Fibroblast of skin of scalp (primary cell): Measurements from ENCODE around the gene OPTC. TPM values are rescaled to one million over a fixed set of nuclear protein-coding genes. Genes with fewer than 3 reads are reported as not detected.
A peak's percentile ranks its signal among the peaks of the same experiment; 100 is the strongest.
"Not testable (repeated sequence)": the region's sequence is repeated elsewhere in the genome, so short reads cannot be mapped to it uniquely, and the experiment has no call there.

Experiments
- DNase-seq: peaks from one replicate; pipeline ENCODE4 v3.0.0-alpha.2; 2013
- polyA plus RNA-seq, 2 experiments: library from polyadenylated mRNA; unstranded; fragments of 120-200 nt; gene quantifications; one replicate each; pipeline ENCODE4 v1.2.1, GENCODE V29; 2013; ENCODE audit not compliant: insufficient read length in 2 of 2

OPTC gene, protein sequence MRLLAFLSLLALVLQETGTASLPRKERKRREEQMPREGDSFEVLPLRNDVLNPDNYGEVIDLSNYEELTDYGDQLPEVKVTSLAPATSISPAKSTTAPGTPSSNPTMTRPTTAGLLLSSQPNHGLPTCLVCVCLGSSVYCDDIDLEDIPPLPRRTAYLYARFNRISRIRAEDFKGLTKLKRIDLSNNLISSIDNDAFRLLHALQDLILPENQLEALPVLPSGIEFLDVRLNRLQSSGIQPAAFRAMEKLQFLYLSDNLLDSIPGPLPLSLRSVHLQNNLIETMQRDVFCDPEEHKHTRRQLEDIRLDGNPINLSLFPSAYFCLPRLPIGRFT
- polyA plus RNA-seq (2013, experiment 1 of 2; ENCODE audit: insufficient read length) = not detected
- not detected for polyA plus RNA-seq (2013, experiment 2 of 2; ENCODE audit: insufficient read length)

DNA sequence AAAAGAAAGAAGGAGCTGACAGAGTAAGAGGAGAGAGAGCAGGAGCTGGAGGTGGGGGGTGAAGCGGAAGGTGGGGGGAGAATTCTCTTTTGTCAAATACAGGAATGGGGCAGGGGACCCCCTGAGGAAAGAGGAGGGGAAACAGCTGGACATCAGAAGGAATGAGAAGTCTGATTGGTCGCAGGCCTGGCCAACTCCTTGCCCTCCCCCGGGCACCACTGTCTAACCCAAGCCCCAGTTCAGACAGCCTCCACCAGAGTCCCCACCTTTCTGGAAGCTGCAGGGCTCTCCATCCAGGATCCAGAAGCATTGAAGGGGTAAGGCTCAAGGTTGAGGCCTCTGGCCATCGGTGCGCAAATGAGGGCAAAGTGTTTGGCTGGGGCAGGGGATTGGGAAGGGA is at the start of gene OPTC:
Gene OPTC (plus strand): TSS at position 253 of the 400 bp plus-strand sequence. CDS start 1,853 bp downstream, outside the sequence.
- DNase-seq = no peak

DNA sequence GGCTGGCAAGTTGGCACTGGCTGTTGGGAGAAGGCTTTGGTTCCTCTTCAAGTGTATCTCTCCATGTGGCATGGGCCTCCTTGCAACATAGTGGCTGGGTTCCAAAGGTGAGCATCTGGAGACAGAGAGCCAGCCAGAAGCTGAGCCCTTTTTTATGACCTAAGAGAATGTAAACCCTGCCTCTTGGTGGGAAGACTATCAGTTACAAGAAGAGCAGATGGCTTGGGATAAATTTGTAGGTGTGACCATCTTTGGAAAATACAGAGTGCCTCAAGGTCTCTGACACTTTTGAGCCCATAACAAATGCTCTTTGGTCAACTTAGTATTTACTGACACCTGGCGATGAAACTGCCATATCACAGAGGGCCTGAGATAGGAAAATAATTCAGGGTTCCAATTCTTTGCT is 49.8 kb upstream of the OPTC start:
- no peak for DNase-seq

DNA sequence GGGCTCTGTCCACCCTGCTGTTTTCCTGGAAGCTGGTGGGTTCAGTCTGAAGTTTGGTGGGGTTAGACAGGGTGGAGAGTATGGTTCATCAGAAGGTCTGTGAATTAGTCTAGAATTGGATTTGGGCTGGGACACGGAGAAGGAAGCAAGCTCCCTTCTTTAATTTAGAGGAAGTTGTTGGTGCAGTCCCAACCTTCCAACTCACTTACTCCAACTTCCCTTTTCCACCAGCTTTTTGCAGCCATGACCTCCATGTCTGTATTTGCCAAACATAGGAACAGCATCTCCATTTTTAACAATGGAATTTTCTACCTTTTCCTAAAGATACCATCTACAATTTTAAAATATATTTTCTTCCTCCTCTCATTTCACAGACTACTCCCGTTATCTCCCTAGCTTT is 46.8 kb upstream of the OPTC start:
- DNase-seq = no peak

DNA sequence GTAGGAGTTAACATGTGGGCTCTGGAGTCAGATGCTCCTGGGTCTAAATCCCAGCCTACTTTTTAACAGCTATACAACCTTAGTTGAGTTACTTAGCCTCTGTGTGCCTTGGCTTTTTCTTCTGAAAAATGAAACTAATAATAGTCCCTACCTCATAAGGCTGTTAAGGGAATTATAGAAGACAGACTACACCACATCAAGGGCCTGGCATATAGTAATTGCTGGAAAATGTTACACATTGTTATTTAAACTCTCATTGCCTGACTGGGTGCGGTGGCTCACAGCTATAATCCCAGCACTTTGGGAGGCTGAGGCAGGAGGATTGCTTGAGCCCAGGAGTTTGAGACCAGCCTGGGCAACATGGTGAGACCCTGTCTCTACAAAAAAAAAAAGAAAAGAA is 46.4 kb upstream of the OPTC start:
- DNase-seq = not testable (repeated sequence)

DNA sequence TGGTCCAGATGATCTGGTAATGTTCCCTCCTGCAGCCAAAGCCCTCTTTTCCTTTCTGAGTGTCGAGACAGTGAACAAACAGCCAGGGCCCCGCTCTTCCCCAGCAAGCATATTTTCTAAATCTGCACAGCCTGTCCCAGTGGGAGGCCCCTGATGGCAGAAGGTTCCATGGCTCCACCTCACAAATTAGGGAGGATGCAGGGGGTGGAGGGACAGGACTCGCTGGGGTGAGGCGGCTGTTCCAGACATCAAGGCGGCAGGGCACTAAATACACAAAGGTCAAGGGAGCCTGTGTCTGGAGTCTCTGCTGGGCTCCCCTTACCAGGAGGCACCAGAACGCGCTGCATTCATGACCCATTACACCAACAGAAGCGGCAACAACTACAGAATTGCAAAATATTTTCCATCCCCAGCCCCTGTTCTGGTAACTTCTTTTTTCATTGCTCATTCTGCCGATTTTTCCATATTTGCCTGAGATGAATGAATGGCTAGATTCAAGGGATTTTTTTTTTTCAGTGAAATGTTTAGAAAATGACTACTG is 45.4 kb upstream of the OPTC start:
- peak; percentile 73 for DNase-seq

DNA sequence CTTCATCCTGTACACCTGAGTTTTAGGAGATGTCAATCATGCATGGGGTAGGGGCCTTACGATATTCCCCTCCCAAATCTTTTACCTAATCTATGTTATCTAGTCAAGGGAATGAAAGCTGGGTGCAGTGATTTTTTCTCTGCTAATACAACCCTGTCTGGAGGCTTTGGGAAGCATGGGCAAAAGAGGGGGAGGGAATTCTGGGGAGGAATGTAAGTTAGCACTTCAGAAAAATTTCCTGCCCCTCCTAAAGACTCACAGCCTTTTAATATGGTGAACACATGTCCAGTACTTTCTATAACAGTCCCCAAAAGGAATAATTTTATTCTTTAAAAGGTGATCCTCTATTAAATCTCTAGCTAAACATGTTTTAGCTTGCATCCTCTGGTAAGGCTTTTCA is 44.0 kb upstream of the OPTC start:
- DNase-seq = peak; percentile 55

DNA sequence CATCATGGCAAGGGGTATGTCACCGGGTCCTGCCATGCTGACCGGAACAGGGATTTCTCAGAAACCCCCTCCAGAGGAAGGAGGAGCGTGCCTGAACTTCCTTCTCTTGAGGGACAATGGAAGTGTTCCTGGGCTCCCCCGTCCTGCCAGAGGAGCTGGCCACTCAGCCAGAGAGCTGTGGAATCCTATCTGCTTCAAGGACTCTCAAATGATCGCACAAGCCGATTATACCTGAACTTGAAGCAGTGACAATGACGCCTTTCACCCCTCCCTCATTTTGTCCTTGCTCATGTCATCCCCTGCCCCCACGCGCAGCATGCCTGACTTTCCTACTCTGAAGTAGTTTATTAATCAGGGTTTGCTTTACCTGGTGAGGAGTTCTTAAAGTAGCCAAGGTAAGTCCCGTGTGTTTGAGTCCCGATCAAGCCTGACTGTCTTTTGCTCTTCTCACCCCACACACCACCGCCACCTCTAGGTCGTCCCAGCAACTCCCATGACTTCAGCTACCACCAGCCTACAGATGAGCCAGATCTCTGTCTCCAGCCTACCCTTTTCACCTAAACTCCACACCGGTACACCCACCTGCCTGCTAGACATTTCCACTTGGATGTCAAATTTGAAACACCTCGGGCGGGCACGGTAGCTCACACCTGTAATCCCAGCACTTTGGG is 43.3 kb upstream of the OPTC start:
- no peak for DNase-seq

DNA sequence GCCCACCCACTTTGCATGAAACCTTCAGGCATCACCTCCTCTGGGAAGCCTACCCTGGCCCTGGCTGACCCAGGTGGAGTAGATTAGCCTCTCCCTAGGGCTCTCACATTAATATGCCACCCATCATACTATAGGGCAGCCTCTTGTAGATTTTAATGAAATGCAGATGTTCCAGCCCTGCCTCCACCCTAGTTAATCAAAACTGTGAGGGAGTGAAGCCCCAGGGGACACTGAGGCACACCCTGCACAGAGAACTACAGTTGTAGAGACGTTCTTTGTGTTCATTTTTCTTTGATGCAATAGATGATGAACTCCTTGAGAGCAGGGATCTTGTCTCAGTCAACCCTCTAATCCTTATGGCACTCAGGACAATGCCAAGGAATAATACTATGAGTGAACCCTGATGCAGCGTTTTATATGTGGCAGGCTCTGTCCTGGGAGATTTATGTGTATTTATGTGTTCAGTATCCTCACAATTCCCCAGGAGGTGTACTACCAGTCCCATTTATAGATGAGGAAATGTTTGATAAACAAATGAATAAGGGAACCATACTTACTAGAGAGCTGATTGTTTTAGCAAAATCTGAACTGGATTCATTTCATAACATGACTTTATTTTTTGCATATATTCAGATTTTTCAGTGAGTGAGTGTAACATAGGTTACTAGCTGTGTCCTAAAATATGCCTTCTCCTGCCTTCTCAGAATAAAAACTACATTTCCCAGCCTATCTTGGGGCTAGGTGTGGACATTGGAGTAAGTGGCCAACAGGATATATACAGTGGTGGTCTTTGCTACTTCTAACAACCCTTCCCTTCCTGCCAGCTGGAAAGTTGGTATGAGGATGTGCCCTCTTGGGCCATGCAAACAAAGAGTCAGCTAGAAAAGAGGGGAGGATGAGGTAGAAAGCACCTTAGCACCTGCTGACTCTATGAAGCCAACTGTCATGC is 41.8 kb upstream of the OPTC start:
- DNase-seq = peak; percentile 71

DNA sequence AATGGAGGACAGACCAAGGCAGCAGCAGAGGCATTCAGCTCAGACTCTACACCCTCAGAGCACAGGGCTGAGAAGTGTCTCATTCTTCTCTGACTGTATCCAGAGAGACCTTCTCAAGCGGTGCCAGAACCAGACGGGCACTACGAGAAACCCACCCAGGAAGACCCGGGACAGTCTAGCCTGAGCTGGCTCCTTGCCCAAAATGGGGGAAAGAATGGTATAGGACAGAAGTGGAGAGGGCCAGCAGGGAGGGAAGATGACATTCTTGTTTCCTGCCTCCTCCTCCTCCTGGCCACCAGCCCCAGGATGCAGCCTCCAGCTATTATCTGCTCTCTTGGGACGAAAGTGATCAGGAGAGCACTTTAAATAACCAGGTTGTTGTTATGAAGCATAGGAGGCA is 40.9 kb upstream of the OPTC start:
- DNase-seq = no peak

DNA sequence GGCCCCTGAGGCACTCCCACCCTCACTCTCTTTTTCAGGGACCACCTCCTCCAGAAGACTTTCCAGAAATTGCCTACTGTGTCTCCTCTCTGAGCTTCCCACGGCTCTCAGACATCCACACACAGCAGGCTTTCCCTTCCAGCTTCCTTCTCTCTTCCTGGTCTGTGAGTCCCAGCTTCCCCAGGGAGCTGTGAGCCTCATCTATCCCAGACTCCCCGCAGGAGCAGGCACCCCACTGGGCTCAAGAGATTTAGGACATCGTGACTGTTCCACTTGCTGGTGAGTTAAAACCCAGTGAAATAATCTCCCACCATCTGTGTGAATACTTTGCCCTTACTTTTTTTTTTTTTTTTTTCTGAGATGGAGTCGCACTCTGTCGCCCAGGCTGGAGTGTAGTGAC is 40.3 kb upstream of the OPTC start:
- peak; percentile 55 for DNase-seq

DNA sequence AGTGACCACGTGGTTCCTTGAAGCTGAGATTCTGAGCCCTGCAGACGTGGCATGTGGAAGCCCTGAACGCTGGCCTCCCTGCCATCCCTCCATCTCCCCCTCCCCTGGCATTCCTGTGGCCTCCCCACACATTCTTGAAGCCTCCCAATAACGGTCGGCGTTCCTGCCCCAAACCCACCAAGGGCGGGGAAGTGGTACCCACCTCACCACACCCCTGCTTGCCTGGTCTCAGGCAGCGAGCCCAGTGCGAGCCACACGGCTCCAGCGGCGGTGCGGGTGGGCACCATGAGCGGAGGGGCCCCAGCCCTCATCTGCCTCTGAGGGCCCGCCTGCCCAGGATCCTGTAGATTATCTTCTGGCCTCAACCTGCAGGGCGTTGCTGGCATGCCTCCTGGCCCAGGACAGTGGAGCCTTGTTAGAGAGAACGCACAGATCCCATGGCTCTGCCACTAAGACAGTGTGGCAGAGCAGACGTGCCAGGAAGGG is 38.9 kb upstream of the OPTC start:
- DNase-seq = peak; percentile 91

DNA sequence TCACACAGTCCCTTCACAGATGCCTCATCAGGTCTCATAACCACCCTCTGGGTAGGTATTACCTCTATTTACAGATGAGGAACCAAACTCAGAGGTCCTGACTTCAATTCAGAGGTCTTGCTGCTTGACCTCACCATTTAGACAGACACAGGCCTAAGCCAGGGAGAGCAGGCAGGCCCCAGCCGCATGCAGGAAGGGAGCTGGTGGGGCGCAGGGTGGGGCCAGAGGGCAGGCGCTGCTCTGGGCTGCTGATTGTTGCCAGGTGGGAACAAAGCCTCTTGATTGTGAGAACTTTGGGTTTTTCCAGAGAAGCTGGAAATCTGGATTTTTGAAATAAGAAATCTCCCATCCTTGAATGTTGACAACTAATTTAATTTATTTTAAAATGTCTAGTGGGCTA is 38.2 kb upstream of the OPTC start:
- no peak for DNase-seq

DNA sequence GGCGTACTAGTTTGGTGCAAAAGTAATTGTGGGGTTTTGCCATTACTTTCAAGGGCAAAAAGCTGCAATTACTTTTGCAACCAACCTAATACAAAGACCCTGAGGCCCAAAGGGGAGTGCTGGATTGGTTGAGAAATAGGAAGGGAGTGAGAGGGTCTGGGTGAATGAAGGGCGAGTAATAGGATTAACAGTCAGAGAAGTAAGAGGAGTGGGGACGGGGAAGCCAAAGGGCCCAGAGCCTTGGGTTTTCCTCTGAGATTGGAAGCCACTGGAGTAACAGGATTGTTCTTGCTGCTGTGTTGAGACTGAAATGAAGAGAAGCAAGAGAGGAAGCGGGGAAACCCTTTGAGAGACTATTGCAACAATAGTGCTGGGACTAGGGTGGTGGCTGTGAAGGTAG is 37.4 kb upstream of the OPTC start:
- no peak for DNase-seq

DNA sequence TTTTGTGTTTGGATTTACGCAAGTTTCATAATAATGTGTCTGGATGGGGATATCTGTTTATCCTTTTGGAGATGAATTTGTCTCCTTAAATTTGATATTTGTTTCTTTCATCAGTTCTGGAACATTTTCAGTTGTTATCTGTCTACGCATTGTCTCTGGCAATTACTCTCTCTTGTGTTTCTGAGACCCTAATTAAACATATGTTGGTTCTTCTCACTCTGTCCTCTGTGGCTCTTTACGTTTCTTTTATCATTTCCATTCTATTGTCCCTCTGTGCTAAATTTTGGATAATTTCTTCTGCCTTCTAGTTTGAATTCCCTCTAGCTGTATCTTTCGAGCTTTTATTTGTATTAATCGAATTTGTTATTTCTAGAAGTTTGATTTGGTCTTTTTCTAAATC is 35.9 kb upstream of the OPTC start:
- DNase-seq = no peak

DNA sequence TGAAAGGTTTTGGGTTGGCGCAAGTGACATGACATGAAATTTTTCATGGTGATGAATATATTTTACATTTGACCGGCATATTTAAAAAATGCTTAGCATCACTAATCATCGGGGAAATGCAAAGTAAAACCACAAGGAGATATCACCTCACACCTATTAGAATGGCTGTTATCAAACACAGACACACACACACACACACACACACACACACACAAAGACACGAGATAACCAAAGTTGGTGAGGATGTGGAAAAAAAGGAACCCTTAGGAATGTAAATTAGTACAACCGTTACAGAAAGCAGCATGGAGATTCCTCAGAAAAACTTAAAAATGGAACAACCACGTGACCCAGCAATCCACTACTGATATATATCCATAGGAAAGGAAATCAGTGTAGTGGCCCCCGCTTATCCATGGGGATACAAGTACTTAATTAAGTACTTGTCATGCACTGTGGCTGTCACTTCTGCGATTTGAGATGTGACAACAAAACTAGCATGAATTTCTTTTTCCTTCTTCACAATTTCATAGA is 34.2 kb upstream of the OPTC start:
- DNase-seq = no peak

DNA sequence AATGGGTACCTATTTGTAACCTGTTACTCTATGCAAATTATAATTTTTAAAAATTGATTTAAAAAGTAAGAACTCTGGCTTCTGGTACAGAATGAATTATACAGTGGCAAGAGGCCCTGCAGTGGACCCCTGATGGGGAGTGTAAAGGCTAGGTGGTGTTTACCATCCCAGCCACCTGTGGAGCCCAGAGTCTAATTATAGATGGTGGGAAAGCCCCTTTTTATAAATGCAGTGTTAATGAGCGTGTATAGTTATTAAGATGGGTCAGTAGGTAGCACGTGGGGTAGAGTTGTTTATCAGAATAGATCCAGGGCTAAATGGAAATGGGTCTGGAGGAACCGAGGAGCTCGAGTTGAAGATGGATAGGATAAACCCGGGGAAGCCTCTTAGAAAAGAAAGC is 32.2 kb upstream of the OPTC start:
- no peak for DNase-seq

DNA sequence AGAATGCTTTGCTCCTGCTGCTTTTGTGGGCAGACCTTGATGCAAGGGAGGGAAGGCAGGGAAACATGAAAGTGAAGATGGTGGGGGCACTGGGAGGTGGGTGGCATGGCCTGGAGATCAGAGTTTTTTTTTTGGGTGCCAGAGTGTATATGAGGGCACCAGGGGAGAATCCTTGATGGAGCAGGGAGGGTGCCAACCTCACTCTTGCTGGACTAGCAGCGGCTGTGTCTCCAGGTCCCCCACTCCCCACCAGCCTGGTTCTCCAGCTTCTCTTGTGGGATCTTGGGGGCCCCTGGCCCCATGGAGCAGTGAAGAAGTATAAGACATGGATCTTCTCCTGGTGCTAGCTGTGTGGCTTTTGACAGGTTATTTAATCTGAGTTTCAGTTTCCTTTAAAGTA is 31.8 kb upstream of the OPTC start:
- no peak for DNase-seq

DNA sequence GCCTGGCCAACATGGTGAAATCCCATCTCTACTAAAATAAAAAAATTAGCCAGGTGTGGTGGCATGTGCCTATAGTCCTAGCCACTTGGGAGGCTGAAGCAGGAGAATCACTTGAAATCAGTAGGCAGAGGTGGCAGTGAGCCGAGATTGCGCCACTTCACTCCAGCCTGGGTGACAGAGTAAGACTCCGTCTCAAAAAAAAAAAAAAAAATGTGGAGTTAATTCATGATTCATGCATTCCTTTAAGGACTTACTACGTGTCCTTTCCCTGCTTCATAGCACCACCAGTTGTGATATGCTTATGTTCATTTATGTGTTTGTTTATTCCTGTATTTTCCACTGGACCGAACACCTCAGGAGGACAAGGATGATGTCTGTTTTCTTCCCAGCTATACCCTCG is 31.1 kb upstream of the OPTC start:
- DNase-seq = peak; percentile 90

DNA sequence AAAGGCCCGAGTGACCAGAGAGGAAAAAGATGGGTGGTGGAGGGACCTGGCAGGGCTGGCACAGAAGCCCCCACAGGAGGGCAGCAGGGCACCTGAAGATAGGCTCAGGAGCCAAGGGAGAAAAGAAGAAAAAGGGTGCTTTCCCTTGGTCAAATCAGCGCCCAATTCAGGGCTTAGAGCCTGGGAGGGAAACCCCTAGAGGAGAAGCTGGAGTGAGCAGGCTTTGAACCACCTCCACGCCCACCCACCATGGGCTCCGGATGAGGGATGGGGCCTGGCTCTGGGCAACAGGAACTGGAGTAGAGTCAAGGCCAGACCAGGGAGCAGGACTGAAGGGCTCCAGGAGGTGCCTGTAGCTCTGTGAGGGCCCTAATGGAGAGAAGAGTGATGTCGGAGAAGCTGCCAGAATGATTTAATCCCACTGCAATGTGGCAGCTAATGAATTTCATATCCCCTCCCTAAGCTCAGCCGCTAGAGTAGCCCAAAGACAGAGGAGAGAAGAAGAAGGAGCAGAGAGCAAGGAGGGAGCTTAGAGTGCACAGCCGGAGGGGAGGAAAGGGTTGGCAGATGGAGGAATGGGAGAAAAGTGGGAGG is 30.4 kb upstream of the OPTC start:
- DNase-seq = peak; percentile 90

DNA sequence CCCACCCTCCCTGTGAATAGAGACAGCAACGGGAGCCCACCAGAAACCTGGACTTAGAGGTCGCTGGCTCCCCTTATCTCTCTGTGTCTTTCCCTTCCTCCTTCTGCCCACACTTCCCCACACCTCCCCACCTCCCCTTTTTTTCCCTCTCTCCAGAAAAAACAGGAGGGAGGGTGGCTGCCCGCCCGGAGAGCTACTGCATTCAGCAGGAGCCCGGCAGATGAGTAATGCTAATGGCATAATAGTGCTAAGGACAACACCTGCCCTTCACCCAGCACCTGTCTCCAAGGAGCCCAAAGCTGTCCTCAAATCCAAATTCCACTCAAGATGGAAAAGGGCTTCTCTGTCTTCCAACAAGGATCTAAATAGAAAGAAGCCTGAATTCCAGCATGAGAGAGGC is 29.7 kb upstream of the OPTC start:
- DNase-seq = peak; percentile 51

DNA sequence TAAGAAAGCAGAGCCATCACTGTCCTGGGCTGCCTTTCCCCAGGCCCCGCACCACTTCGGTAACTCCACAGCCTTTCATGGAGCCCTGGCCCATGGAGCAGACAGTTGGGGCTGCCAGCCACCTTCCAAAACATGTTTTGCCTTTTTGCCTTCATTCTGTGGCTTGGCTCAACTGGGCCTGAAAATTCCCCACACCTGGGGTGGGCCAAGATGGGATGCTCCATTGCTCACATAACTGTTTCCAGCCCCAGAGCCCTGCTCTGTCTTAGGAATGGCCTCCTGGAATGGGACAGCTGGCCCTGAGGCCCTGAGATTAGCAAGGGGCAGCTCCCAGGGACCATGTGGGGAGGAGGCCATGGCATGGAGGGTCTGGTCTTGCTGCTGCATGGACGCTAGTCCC is 29.2 kb upstream of the OPTC start:
- no peak for DNase-seq
